HG03108 (cell line): ENCODE measurements around the gene ITFG2.
"Not testable (repeated sequence)": the region's sequence is repeated elsewhere in the genome, so short reads cannot be mapped to it uniquely, and the experiment has no call there.

ENCODE experiments used
- ATAC-seq: cut with Tn5 transposase; IDR thresholded peaks from one replicate; pipeline ENCODE4 v1.9.1; 2021; ENCODE audit warnings: moderate library complexity; ENCODE audit not compliant: unreplicated experiment

The ITFG2 gene

GRCh38 chr12:2858944-2859421 lies 46.5 kb downstream of the ITFG2 start:
- ATAC-seq: no peak

- ATAC-seq: no peak
Observed at GRCh38 chr12:2860170-2860569, 47.7 kb downstream of the ITFG2 start.

- no peak for ATAC-seq
Observed at GRCh38 chr12:2862876-2863275, 50.4 kb downstream of the ITFG2 start.

- ATAC-seq: not testable (repeated sequence)
Observed at GRCh38 chr12:2863402-2863801, 50.9 kb downstream of the ITFG2 start.

- no peak for ATAC-seq
Observed at GRCh38 chr12:2864198-2864597, 51.7 kb downstream of the ITFG2 start.

- not testable (repeated sequence) for ATAC-seq
Observed at GRCh38 chr12:2868986-2869632, 56.6 kb downstream of the ITFG2 start.
